SKM-1 (cell line): ENCODE measurements around the gene PHF21A.
"Not testable (repeated sequence)": the region's sequence is repeated elsewhere in the genome, so short reads cannot be mapped to it uniquely, and the experiment has no call there.

ENCODE experiments used
- DNase-seq: peaks from one replicate; lab custom pipeline; 2025; ENCODE audit not compliant: unreplicated experiment; lab: John Stamatoyannopoulos, UW

Gene PHF21A

GRCh38 chr11:46036969-46037368 is 84.3 kb downstream of the PHF21A start:
- DNase-seq, result no peak

- DNase-seq, result no peak
These were observed 85.2 kb downstream of the PHF21A start for GRCh38 chr11:46036009-46036408.

- DNase-seq, result no peak
These were observed 87.2 kb downstream of the PHF21A start for GRCh38 chr11:46034041-46034440.

GRCh38 chr11:46026606-46027293 is 94.5 kb downstream of the PHF21A start:
- no peak for DNase-seq

DNA sequence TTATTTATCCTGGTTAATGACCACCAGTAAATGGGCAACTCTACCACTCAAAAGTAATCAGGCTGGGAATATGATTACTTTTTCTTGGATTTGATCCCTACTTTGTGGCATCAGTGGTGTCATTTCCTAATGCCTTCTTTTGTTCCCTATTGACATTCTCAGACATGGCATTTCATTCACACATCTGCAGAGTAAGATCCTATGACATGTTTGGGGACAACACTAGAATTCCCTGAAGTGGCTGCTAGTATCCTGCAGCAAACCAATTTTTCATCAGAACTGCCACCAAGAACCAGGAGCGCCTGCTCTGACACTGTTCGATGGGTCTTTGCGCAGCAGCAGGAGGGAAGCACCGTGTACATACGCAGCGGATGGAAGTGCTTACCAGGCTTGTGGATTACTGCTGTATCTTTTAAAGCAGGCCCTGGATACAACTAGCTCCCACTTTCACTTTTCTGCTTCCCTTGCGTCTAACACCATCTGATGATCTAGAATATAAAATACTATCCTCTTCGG is 101.1 kb downstream of the PHF21A start:
- DNase-seq, result no peak

- no peak for DNase-seq
These were observed 102.6 kb downstream of the PHF21A start for GRCh38 chr11:46018651-46019050.

GRCh38 chr11:46017341-46017740 is 103.9 kb downstream of the PHF21A start:
- no peak for DNase-seq

- no peak for DNase-seq
These were observed 105.3 kb downstream of the PHF21A start for GRCh38 chr11:46015941-46016340.

- DNase-seq, result not testable (repeated sequence)
These were observed 107.1 kb downstream of the PHF21A start for GRCh38 chr11:46014168-46014567.

- DNase-seq, result no peak
These were observed 109.1 kb downstream of the PHF21A start for GRCh38 chr11:46012185-46012584.

GRCh38 chr11:46010100-46010499 is 111.2 kb downstream of the PHF21A start:
- DNase-seq, result no peak

GRCh38 chr11:46009647-46010046 is 111.6 kb downstream of the PHF21A start:
- no peak for DNase-seq

DNA sequence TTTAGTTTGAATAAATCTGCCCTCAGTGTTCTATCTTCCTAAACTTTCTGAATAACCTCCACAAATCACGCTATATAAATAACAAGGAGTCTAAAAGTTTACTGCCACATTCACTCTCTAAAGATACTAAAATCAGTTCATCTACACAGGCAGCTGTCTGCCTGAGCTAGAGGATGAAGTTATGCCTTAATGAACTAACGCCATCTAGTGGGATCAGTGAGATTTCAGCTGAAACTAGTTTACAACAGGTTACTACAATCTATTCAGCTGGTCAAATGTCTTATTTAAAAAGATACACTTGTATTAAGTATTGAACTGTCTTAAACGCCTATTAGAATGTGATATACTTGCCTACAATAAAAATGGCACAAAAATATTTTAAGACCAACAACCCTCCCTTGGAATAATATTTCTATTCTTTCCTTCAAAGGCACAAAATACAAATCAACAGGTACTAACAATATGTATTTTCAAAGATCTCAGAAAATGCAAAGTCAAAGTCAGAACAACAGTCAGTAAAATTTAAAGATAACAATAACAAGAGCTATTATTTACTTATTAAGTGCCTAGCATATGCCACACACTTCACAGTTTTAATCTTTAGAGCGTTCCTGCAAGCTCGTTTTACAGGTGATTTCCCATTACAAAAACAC is 114.7 kb downstream of the PHF21A start:
- DNase-seq, result peak; percentile 79

- peak; percentile 53 for DNase-seq
These were observed 117.7 kb downstream of the PHF21A start for GRCh38 chr11:46003572-46003971.

GRCh38 chr11:46002189-46002588 is 119.1 kb downstream of the PHF21A start:
- DNase-seq, result no peak

- no peak for DNase-seq
These were observed 119.8 kb downstream of the PHF21A start for GRCh38 chr11:46001448-46001914.

GRCh38 chr11:45997599-45997998 is 123.7 kb downstream of the PHF21A start:
- DNase-seq, result no peak

DNA sequence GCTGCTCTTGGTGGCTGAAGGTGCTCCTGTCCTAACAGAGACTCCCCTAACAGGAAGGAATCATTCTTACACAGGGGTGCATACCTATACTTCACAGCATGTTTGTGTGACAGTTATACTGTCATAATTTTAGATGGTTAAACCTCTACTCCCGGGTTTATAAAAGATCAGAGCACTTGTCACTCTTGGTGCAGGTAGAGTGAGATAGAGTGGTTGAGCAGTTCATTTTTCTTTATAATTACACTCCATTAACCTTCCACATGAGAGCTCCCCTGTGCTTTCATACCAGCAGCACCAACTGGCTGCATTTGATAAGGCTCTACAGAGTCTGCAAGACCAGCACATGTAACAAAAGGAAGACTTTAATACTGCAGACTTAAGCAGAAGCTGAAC is 125.9 kb downstream of the PHF21A start:
- no peak for DNase-seq

GRCh38 chr11:45994371-45995341 is 126.6 kb downstream of the PHF21A start:
- DNase-seq, result no peak

DNA sequence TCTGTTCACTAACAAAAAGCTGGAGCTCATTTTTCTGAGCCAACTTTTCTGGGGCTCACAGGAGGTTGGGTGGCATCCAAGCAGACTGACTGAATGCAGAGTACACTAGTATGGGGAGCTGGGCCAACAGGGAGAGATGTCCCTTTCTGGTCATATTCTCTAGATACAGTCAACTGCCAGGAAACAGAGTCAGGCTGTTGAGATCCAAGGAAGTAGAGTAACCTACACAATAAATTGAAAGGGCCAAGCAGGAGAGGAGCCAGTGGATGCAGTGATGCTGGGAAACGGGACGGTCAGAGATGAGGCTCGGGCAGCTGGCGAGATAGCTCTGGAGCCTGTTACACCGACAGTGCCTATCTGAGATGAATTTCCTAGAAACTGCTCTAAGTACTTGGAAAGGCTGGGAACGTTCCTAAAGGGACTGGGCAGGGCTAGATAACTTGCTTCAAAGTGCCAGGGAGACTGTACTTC is 127.7 kb downstream of the PHF21A start:
- no peak for DNase-seq

GRCh38 chr11:45988921-45989320 is 132.3 kb downstream of the PHF21A start:
- no peak for DNase-seq
